Inflammatory macrophage (primary cell): ENCODE data around the gene PPP1R13B.
A peak's percentile ranks its signal among the peaks of the same experiment; 100 is the strongest.

Experiments used
- DNase-seq, 2 donors: peaks; one replicate each; pipeline ENCODE4 v3.0.0-alpha.2; 2020 to 2022

PPP1R13B gene

GRCh38 chr14:103775506-103775905 lies 71.9 kb downstream of the PPP1R13B start:
- no peak for DNase-seq

- no peak for DNase-seq
These were observed 73.9 kb downstream of the PPP1R13B start for GRCh38 chr14:103773521-103773920.

GRCh38 chr14:103772078-103772712 lies 75.2 kb downstream of the PPP1R13B start:
- DNase-seq = no peak

GRCh38 chr14:103770902-103771301 lies 76.5 kb downstream of the PPP1R13B start:
- no peak for DNase-seq

- DNase-seq = no peak
These were observed 76.9 kb downstream of the PPP1R13B start for GRCh38 chr14:103770500-103770899.

GRCh38 chr14:103767336-103767894 lies 80.0 kb downstream of the PPP1R13B start:
- DNase-seq = no peak

- no peak for DNase-seq
These were observed 81.8 kb downstream of the PPP1R13B start for GRCh38 chr14:103765526-103765925.

- DNase-seq = no peak
These were observed 83.5 kb downstream of the PPP1R13B start for GRCh38 chr14:103763730-103764488.

GRCh38 chr14:103762541-103762940 lies 84.8 kb downstream of the PPP1R13B start:
- peak; percentile 28 to 66 for DNase-seq

GRCh38 chr14:103762036-103762435 lies 85.3 kb downstream of the PPP1R13B start:
- DNase-seq = no peak

- DNase-seq = no peak
These were observed 89.2 kb downstream of the PPP1R13B start for GRCh38 chr14:103758059-103758776.

- no peak for DNase-seq
These were observed 92.3 kb downstream of the PPP1R13B start for GRCh38 chr14:103755060-103755459.

- DNase-seq = no peak
These were observed 93.6 kb downstream of the PPP1R13B start for GRCh38 chr14:103753774-103754173.

GRCh38 chr14:103749860-103750259 lies 97.5 kb downstream of the PPP1R13B start:
- no peak for DNase-seq

GRCh38 chr14:103749452-103749851 lies 97.9 kb downstream of the PPP1R13B start:
- no peak for DNase-seq

- no peak for DNase-seq
These were observed 98.9 kb downstream of the PPP1R13B start for GRCh38 chr14:103748534-103748857.

GRCh38 chr14:103746701-103747100 lies 100.7 kb downstream of the PPP1R13B start:
- peak; percentile 86 to 95 for DNase-seq

GRCh38 chr14:103745424-103745823 lies 102.0 kb downstream of the PPP1R13B start:
- DNase-seq = no peak

GRCh38 chr14:103744621-103745395 lies 102.6 kb downstream of the PPP1R13B start:
- no peak for DNase-seq

- no peak for DNase-seq
These were observed 103.7 kb downstream of the PPP1R13B start for GRCh38 chr14:103743691-103744090.

GRCh38 chr14:103742499-103743255 lies 104.7 kb downstream of the PPP1R13B start:
- DNase-seq = no peak

GRCh38 chr14:103741876-103742275 lies 105.5 kb downstream of the PPP1R13B start:
- no peak for DNase-seq
